ENCODE measurements around the gene ENOX1.

The ENOX1 gene

GRCh38 chr13:43390619-43391018 is 396.2 kb downstream of the ENOX1 start:
- no peaks in the 10 kb centered on the region for H3K9me3 ChIP-seq (ENCODE audit: insufficient read depth, low read length, severe bottlenecking)
- H3K4me2 ChIP-seq (ENCODE audit: insufficient read depth, low read length) = no peak overlapping the region
- DNase-seq (no peak), ATAC-seq (ENCODE audit: insufficient read depth, low read depth) (no peak)
- no peak overlapping the region for H3K9ac ChIP-seq (ENCODE audit: low read depth, low read length)
- no peaks in the 10 kb centered on the region for H3K36me3 ChIP-seq (ENCODE audit: insufficient read depth, low read length)
- H3K27me3 ChIP-seq (ENCODE audit: insufficient read depth, low read length, poor library complexity) = peaks cover 19% of the 10 kb centered on the region
- H3K27ac ChIP-seq (ENCODE audit: low read length) = no peak overlapping the region
- TF ChIP-seq EZH2 (IDR thresholded peaks at IDR 0.05; ENCODE audit: borderline replicate concordance, low read depth, low read length, severe bottlenecking) (no peak), CTCF (IDR thresholded peaks at IDR 0.05; ENCODE audit: borderline replicate concordance, extremely low read depth, low read length, poor library complexity, severe bottlenecking) (no peak)
- H3K4me1 ChIP-seq (ENCODE audit: insufficient read depth, low read length) = no peaks in the 10 kb centered on the region
- H2AFZ ChIP-seq (ENCODE audit: low read depth, low read length) = no peak overlapping the region
- H4K20me1 ChIP-seq (ENCODE audit: insufficient read depth, low read length) = no peaks in the 10 kb centered on the region
- H3K4me3 ChIP-seq (ENCODE audit: low read depth in 1 of 2, low read length in 2 of 2) = no peak overlapping the region
- H3K79me2 ChIP-seq (ENCODE audit: insufficient read depth, low read length) = no peaks in the 10 kb centered on the region

- Histone ChIP-seq H2AFZ (ENCODE audit: low read depth, low read length) (no peak overlapping the region), H4K20me1 (ENCODE audit: insufficient read depth, low read length) (no peaks in the 10 kb centered on the region), H3K4me3 (ENCODE audit: low read depth in 1 of 2, low read length in 2 of 2) (no peak overlapping the region), H3K36me3 (ENCODE audit: insufficient read depth, low read length) (no peaks in the 10 kb centered on the region), H3K9me3 (ENCODE audit: insufficient read depth, low read length, severe bottlenecking) (no peaks in the 10 kb centered on the region), H3K79me2 (ENCODE audit: insufficient read depth, low read length) (no peaks in the 10 kb centered on the region), H3K9ac (ENCODE audit: low read depth, low read length) (no peak overlapping the region), H3K27me3 (ENCODE audit: insufficient read depth, low read length, poor library complexity) (peaks cover 19% of the 10 kb centered on the region), H3K27ac (ENCODE audit: low read length) (no peak overlapping the region), H3K4me2 (ENCODE audit: insufficient read depth, low read length) (no peak overlapping the region), H3K4me1 (ENCODE audit: insufficient read depth, low read length) (no peaks in the 10 kb centered on the region)
- DNase-seq (no peak), ATAC-seq (ENCODE audit: insufficient read depth, low read depth) (no peak)
- TF ChIP-seq CTCF (IDR thresholded peaks at IDR 0.05; ENCODE audit: borderline replicate concordance, extremely low read depth, low read length, poor library complexity, severe bottlenecking) = no peak
- no peak for TF ChIP-seq EZH2 (IDR thresholded peaks at IDR 0.05; ENCODE audit: borderline replicate concordance, low read depth, low read length, severe bottlenecking)
Observed at GRCh38 chr13:43389983-43390382, 396.8 kb downstream of the ENOX1 start.

DNA sequence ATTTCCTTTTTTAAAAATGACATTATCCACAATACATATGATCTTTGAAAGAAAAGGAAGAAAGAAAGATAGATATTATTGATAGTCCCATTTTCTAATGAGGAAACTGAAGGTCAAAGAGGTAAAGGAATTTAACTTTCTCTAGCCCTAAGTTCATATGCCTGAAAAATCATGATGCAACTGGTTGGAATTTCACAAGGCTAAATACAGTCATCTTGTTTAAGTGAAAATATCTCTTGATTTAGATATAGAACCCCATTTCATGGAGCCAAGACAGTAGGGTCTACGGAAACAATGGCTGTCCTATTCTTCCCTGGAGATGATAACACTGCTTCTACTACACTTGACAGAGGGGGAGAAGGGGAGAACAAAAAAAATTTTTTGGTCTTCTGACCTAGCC is 397.2 kb downstream of the ENOX1 start:
- no peaks in the 10 kb centered on the region for H3K9me3 ChIP-seq (ENCODE audit: insufficient read depth, low read length, severe bottlenecking)
- no peaks in the 10 kb centered on the region for H3K36me3 ChIP-seq (ENCODE audit: insufficient read depth, low read length)
- H2AFZ ChIP-seq (ENCODE audit: low read depth, low read length) = no peak overlapping the region
- DNase-seq (no peak), ATAC-seq (ENCODE audit: insufficient read depth, low read depth) (no peak)
- H3K79me2 ChIP-seq (ENCODE audit: insufficient read depth, low read length) = no peaks in the 10 kb centered on the region
- no peaks in the 10 kb centered on the region for H4K20me1 ChIP-seq (ENCODE audit: insufficient read depth, low read length)
- peaks cover 19% of the 10 kb centered on the region for H3K27me3 ChIP-seq (ENCODE audit: insufficient read depth, low read length, poor library complexity)
- no peaks in the 10 kb centered on the region for H3K4me1 ChIP-seq (ENCODE audit: insufficient read depth, low read length)
- TF ChIP-seq CTCF (IDR thresholded peaks at IDR 0.05; ENCODE audit: borderline replicate concordance, extremely low read depth, low read length, poor library complexity, severe bottlenecking) (no peak), EZH2 (IDR thresholded peaks at IDR 0.05; ENCODE audit: borderline replicate concordance, low read depth, low read length, severe bottlenecking) (no peak)
- no peak overlapping the region for H3K27ac ChIP-seq (ENCODE audit: low read length)
- H3K9ac ChIP-seq (ENCODE audit: low read depth, low read length) = no peak overlapping the region
- no peak overlapping the region for H3K4me3 ChIP-seq (ENCODE audit: low read depth in 1 of 2, low read length in 2 of 2)
- H3K4me2 ChIP-seq (ENCODE audit: insufficient read depth, low read length) = no peak overlapping the region
